GM21367 (cell line): ENCODE measurements around the gene SLC25A25.

Experiments used
- ATAC-seq: cut with Tn5 transposase; IDR thresholded peaks from one replicate; pipeline ENCODE4 v1.9.1; 2021; ENCODE audit not compliant: unreplicated experiment

The SLC25A25 gene

DNA sequence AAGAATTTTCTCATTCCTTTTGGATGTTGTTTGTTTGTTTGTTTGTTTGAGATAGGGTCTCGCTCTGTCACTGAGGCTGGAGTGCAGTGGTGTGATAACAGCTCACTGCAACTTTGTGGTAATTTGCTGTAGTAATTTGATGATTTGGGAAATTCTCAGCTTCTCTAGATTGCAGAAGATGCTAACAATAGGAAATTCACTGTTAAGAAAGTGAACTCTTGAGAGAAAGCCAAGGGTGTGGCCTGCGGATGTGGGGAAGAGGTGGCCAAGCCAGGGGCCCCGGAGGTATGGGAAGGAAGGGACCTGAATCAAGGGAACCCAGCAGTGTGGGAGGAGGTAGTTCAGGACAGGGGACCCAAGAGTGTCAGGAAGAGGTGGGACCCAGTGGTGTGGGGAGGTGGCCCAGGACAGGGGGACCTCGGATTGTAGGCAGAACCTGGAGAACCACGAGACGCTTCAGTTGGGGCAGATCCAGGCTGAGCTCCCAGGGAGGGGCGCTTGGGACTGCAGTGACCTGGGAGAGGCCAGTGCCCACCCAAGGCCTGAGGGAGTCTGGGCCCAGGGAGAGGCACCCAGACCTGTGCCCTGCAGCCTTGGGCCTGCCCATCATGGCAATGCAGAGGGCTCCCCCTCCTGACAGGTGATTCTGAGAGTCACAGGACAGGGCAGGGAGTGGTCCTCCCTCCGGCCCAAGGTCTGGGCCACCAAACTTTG, 75.7 kb downstream of the SLC25A25 start:
- ATAC-seq = no peak

DNA sequence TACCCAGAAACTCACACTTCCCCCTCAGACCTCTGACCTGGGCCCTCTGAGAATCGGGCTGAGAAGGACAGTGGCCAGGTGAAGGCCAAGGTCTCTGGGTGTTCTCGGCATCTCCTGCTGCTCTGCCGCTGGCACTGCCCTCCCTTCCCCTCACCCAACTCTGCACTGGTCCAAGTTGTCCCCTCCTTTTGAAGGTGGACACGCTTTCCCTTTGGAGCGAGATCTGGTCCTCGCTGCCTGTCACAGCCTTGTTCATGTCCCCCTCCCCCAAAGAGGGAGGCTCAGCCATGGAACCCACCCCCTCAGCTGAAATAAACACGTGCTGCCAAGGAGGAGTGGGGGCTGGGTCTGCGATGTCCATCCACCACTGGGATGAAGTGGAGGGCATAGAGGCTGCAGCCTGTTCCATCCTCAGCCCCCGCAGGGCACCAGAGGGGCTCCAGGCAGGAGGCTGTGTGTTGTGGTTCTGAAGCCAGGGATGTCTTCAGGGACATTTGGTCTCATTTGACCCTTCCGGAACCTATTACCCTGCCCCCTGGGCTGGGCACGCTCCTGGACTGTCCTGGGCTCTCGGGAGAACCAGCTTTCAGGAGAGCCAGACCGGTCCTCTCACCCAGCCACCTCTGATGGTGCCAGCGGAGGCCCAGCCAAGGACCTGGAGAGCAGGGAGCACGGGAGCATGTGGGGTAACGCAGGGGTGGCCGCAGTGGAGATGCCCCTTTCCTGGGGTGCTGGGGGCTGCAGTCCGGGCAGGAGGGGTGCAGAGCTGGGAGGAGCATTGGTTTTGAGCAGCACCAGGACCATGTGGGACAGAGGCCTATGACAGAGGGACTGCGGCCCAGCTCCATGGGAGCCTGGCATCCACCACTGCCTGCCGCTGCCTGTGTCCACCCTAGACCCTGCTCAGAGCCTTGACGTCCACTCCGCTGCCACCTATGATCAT, 76.5 kb downstream of the SLC25A25 start:
- no peak for ATAC-seq

DNA sequence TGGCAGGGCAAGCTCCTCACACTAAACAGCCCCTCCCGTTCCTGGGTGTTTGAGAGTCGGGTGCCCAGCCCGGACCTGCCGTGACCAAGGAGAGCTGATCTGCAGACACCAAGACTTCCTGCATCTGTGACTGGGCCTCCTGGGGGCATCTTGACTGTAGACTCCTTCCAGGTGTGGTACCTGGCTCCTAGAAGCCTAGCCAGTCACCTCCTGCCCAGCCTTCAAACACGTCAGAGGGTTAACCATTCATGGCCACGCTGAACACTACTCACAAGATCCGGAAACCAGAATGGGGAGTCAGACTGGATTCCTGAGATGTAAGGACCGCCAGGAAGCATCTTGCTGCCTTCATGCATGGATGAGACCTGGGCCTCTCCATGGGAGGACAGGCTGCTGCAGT, 77.5 kb downstream of the SLC25A25 start:
- no peak for ATAC-seq

- ATAC-seq = no peak
These were observed 77.9 kb downstream of the SLC25A25 start for GRCh38 chr9:128145951-128146351.

DNA sequence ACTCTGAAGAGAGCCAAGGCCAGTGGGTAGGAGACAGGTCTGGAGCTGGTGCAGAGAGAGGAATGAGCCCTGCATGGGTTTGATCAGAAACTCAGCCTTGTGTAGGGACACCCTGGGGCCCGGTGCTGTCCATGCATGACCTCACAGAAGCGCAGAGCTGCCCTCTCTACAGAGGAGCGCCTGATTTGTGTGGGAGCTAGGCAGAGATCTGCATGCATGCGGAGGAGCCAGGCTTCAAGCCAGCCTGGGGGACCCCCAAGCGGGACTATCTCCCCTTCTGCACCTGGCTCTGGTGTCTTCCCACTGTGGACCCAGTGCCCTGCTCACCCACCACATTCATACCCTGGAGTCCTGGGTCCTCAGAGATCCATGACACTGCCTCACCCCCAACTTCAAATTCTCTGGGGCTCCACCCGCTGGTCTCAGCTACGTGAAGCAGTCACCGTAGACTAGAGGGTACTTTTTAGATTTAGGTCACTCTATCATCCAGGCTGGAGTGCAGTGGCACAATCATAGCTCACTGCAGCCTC, 78.6 kb downstream of the SLC25A25 start:
- no peak for ATAC-seq

DNA sequence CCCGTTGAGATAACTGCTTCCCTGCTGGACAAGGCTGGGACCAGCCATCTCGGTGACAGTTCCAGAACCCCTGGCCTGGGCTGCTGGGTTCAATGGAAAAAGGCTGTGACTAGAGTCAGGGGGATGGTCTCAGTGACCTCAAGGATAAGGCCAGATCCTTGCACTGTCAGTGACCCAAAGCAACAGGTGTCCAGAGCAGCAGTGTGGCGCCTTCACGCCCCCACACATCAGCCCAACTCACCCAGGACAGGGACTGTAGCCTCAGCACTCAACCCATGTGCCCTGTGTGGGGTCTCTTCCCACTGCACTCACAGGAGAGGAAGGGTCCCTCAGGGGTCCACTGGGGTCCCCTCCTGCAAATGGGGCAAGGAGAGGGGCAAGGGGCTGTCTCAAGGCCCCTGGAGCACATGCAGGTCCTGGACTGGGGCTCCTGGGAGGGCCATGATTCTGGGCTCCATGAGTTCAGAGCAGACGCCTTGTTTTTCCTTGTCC, 80.5 kb downstream of the SLC25A25 start:
- no peak for ATAC-seq

GRCh38 chr9:128149001-128149701, 81.1 kb downstream of the SLC25A25 start, which contains the start of gene LCN2:
LCN2 (plus strand) TSS chr9:128149453; CDS start chr9:128149526, 73 bp downstream.
- no peak for ATAC-seq

DNA sequence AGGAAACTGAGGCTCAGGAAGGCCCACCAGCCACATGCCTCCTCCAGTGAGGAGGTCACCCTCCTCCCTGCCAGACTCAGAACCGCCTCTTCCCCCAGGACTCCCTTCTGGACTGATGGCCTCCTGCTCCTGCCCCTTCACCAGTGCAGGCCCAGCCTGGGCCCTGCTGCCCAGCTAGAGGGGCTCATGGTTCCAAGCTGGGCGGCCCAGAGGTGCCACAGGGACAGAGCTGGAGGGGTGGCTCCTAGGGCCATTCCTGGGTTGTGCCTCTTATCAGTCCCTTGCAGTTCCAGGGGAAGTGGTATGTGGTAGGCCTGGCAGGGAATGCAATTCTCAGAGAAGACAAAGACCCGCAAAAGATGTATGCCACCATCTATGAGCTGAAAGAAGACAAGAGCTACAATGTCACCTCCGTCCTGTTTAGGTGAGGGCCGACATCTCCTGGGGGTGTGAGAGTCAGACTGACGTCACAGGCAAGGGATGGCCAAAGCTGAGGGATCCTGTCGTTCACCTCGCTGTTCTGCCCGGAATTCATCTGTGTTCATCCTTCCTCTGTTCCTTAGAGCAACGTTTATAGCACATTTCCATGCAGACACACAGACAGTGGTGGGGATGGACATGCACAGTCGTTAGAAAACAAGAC, 82.0 kb downstream of the SLC25A25 start:
- ATAC-seq = no peak

- no peak for ATAC-seq
These were observed 82.7 kb downstream of the SLC25A25 start for GRCh38 chr9:128150594-128151308.

- no peak for ATAC-seq
These were observed 83.5 kb downstream of the SLC25A25 start for GRCh38 chr9:128151309-128152132.

DNA sequence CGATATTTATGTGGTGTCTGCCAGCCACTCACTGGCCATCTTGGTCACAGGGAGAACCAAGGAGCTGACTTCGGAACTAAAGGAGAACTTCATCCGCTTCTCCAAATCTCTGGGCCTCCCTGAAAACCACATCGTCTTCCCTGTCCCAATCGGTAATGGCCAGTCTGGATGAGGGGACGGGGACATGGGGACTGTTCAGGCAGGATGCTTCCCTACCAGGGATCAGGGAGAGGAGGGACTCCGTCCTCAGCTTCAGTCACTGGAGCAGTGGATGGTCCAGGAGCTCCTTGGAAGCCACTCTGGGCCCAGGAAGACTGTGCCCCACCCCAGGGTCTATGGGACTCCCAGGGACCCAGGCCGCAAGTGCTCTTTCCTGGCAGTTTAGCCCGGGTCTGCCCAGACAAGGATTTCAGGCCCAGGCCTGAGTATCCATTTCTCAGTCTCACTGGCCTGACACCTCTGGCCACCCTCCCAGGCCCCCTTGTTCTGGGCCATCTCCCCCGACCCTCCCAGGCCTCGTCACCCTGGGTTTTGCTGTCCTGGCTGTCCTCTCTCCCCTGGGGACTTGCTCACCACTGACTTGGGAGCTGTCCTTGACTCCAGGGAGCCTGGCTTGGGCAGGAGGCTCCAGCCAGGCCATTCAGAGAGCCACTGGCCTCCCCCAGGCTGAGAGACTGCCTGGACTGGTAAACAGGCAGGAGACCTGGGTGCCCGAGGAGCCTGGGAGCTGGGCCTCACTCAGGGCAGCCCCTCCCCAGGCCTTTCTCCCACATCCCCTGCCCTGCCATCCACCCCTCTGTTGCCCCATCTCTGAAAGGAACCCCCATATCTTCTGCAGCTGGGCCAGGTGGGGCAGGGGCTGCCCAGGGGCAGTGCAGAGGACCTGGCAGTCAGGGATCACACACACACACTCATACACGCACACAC, 84.4 kb downstream of the SLC25A25 start:
- no peak for ATAC-seq

- no peak for ATAC-seq
These were observed 85.3 kb downstream of the SLC25A25 start for GRCh38 chr9:128153060-128153946.

- no peak for ATAC-seq
These were observed 86.1 kb downstream of the SLC25A25 start for GRCh38 chr9:128153947-128154695.

DNA sequence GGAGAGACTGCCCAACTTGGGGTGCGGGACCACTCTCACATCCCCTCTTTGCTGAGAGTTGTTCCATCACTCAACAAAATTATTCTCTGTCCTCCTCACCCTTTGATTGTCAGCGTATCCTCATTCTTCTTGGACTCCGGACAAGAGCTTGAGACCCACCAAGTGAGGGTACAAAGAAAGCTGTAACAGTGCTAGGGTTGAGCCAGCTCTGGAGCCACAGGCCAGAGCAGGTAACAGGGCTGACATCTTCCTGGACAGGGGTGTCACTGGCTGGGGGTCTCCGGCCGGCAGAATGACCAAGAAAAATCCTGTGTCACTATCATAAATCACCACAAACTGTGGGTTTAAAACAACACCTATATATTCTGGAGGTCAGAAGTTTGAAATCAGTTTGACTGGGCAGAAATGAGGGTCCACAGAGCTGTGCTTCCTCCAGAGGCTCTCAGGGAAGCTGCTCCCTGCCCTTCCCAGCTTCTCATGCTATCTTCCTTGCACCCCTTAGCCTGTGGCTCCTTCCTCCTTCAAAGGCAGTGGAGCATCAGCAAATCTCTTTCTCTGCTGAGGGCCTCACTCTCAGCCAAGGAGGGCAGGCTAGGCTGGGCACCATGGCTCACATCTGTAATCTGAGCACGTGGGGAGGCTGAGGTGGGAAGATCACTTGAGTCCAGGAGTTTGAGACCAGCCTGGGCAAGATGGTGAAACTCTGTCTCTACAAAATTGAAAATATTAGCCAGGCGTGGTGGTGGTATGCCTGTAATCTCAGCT, 87.9 kb downstream of the SLC25A25 start:
- ATAC-seq = no peak
